ENCODE data around the gene PSMC1.
"Not testable (repeated sequence)": the region's sequence is repeated elsewhere in the genome, so short reads cannot be mapped to it uniquely, and the experiment has no call there.

Gene PSMC1

GRCh38 chr14:90256354-90257131 lies at the start of gene PSMC1:
Gene PSMC1 (plus strand): TSS chr14:90256553. CDS start chr14:90256598, 45 bp downstream.
- peak; percentile 95 for DNase-seq

- no peak for DNase-seq
Observed at GRCh38 chr14:90213099-90213748, 43.1 kb upstream of the PSMC1 start.

- no peak for DNase-seq
Observed at GRCh38 chr14:90228478-90228877, 27.9 kb upstream of the PSMC1 start.

- not testable (repeated sequence) for DNase-seq
Observed at GRCh38 chr14:90229942-90230341, 26.4 kb upstream of the PSMC1 start.

- peak; percentile 53 for DNase-seq
Observed at GRCh38 chr14:90235179-90235976, 21.0 kb upstream of the PSMC1 start.

GRCh38 chr14:90239139-90239538 lies 17.2 kb upstream of the PSMC1 start:
- DNase-seq = no peak

GRCh38 chr14:90242444-90242843 lies 13.9 kb upstream of the PSMC1 start:
- DNase-seq = no peak

GRCh38 chr14:90246936-90247335 lies 9.4 kb upstream of the PSMC1 start:
- no peak for DNase-seq

- not testable (repeated sequence) for DNase-seq
Observed at GRCh38 chr14:90247441-90247840, 8.9 kb upstream of the PSMC1 start.

- DNase-seq = no peak
Observed at GRCh38 chr14:90248594-90248993, 7.8 kb upstream of the PSMC1 start.

- no peak for DNase-seq
Observed at GRCh38 chr14:90253826-90254225, 2.5 kb upstream of the PSMC1 start.

GRCh38 chr14:90255871-90256270 lies 482 bp upstream of the PSMC1 start:
- no peak for DNase-seq

- DNase-seq = no peak
Observed at GRCh38 chr14:90263748-90264449, 7.5 kb downstream of the PSMC1 start.

GRCh38 chr14:90266441-90267154 lies 10.2 kb downstream of the PSMC1 start:
- no peak for DNase-seq

- no peak for DNase-seq
Observed at GRCh38 chr14:90268420-90268819, 12.1 kb downstream of the PSMC1 start.

- no peak for DNase-seq
Observed at GRCh38 chr14:90272523-90272922, 16.2 kb downstream of the PSMC1 start.

- DNase-seq = peak; percentile 55
Observed at GRCh38 chr14:90273532-90273931, 17.2 kb downstream of the PSMC1 start.

GRCh38 chr14:90274019-90274418 lies 17.7 kb downstream of the PSMC1 start:
- DNase-seq = no peak

- DNase-seq = no peak
Observed at GRCh38 chr14:90274808-90275457, 18.6 kb downstream of the PSMC1 start.

GRCh38 chr14:90275458-90275814 lies 19.1 kb downstream of the PSMC1 start:
- no peak for DNase-seq

GRCh38 chr14:90275820-90276219 lies 19.5 kb downstream of the PSMC1 start:
- no peak for DNase-seq

Data from right hindlimb (tissue), 1 donor.